Stimulated activated CD4-positive, alpha-beta T cell treated with anti-CD3 and anti-CD28 coated beads, TNF-alpha, amount 100 ng/mL, for 48 hours (primary cell): ENCODE measurements around the gene MAVS.
"Not testable (repeated sequence)": the region's sequence is repeated elsewhere in the genome, so short reads cannot be mapped to it uniquely, and the experiment has no call there.

Experiments used
- DNase-seq, 3 donors: peaks; one replicate each; pipeline ENCODE4 v3.0.0-alpha.2; 2020; ENCODE audit warnings: low read depth in 3 of 3

MAVS gene

DNA sequence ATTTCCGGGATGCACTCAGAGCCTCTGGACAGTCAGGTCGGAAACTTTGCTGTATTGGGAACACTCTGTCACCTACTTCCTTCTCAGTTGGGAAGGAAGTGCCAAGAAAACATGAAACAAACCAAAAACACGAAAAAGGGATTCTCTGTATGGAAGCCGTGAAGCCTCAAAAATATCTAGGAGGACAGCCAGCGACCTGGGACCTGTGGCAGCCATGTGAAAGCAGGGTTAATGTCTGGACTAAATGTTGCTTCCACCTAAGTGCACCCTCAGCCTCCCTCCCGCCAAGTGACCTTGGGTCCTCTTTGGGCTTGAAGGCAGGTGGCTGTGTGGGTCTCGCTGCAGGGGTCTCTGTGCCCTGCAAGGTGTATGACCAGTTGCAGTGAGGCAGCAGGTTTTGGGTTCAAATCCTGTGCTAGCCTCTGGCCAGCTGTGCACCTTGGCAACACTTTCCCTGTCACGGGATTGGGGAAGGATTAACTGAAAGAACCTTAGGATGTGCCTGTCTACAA, 851 bp downstream of the MAVS start:
- no peak for DNase-seq

DNA sequence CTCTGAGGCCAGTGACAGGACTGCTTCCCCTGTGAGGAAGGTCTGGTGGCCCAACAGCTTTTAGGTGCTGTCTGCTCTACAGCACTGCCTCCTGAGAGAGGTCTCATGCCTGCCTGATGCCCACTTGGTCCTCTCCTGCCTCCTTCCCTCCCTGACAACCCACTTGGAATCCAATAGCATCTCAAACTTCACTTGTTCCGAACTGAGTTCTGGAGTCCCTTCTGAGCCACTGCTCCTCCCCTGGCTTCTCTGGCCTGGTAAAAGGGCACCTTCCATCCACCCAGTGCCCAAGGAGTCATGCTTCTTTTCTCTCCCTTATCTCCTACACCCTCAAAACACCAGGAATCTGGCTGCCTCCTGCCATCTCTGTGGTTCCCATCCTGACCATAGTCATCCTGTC, 1.9 kb downstream of the MAVS start:
- no peak for DNase-seq

DNA sequence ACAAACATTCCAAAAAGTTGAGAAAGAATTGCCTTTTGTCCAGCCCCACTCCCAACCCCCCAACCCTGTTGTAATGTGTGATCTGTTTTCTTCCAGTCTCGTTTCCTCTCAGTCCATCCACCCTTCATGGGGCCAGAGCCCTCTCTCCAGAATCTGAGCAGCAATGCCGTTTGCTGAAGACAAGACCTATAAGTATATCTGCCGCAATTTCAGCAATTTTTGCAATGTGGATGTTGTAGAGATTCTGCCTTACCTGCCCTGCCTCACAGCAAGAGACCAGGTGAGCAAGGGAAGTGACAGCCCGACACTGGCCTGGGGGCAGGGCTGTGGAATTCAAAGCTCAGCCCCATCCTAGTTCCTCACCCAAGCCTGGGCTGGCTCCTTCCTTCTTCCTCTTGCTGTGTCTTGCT, 7.8 kb downstream of the MAVS start:
- no peak for DNase-seq

DNA sequence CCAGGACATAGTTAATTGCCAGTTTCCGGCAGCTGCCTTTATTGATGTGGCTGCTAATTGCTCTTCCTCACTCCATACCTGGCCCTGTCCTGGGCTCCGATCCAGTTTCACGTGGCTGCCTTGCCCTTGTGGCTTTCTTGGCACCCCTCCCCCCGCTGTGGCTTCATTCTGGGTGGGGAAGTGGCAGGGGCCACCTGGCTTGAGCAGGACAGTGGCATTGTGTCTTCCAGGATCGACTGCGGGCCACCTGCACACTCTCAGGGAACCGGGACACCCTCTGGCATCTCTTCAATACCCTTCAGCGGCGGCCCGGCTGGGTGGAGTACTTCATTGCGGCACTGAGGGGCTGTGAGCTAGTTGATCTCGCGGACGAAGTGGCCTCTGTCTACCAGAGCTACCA, 10.8 kb downstream of the MAVS start:
- no peak for DNase-seq

DNA sequence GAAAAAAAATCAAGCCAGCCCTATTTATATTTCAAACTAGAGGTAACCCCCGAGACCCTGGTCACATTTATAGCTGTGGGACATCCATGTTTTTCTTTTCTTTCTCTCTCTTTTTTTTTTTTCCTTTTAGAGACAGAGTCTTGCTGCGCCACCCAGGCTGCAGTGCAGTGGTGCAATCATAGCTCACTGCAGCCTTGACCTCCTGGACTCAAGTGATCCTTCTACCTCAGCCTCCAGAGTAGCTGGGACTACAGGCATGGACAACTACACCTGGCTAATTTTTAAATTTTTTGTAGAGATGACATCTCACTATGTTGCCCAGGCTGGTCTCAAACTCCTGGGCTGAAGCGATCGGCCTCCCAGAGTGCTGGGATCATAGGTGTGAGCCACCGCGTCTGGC, 12.1 kb downstream of the MAVS start:
- no peak for DNase-seq

DNA sequence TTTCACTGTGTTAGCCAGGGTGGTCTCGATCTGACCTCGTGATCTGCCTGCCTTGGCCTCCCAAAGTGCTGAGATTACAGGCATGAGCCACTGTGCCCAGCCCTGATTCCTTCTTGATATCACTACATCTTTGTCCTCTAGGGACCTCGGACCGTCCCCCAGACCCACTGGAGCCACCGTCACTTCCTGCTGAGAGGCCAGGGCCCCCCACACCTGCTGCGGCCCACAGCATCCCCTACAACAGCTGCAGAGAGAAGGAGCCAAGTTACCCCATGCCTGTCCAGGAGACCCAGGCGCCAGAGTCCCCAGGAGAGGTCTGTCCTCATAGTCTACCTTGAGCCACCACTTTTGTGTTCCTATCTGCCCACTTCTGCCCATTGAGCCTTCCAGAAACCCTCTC, 14.6 kb downstream of the MAVS start:
- no peak for DNase-seq

DNA sequence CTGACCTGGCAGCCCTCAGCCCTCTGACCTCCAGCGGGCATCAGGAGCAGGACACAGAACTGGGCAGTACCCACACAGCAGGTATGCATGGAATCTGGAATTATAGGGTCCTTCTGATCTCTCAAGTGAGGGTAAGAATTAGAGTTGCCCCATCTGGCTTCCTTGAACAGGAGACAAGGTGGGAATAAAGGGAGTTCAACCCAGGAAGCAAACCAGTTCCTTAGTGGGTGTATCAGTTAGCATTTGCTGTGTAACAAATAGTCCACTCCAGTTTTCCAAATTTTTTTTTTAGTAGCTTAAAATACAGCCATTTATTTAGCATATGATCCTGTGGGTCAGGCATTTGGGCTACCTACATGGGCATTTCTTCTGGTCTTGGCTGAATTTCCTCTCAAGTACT, 15.7 kb downstream of the MAVS start:
- no peak for DNase-seq

DNA sequence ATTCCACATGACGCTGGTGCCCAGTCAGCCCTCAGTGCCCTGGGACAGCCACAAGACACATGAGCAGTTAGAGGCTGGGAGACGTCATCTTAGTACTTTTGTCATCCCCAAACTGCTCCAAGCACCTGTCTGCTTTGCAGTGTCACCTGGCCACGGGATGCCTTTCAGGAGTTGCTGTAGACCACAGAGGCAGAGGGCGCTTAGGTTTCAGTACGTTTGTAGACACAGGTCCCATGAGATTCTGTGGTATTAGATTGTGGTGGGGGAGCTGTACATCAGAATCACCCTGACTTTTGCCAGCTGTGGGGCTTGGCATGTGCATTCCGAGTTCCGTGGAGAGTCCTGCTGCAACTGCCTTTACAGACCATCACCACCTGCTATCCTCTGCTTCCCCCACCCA, 16.7 kb downstream of the MAVS start:
- DNase-seq, result no peak

DNA sequence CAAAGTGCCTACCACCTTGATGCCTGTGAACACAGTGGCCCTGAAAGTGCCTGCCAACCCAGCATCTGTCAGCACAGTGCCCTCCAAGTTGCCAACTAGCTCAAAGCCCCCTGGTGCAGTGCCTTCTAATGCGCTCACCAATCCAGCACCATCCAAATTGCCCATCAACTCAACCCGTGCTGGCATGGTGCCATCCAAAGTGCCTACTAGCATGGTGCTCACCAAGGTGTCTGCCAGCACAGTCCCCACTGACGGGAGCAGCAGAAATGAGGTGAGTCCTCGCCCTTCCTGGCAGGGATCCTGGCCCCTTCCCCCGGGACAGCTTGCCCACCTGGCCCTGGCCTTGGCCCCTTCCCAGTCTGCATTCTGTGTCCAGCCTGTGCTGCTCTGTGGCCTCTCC, 17.9 kb downstream of the MAVS start:
- DNase-seq, result no peak

DNA sequence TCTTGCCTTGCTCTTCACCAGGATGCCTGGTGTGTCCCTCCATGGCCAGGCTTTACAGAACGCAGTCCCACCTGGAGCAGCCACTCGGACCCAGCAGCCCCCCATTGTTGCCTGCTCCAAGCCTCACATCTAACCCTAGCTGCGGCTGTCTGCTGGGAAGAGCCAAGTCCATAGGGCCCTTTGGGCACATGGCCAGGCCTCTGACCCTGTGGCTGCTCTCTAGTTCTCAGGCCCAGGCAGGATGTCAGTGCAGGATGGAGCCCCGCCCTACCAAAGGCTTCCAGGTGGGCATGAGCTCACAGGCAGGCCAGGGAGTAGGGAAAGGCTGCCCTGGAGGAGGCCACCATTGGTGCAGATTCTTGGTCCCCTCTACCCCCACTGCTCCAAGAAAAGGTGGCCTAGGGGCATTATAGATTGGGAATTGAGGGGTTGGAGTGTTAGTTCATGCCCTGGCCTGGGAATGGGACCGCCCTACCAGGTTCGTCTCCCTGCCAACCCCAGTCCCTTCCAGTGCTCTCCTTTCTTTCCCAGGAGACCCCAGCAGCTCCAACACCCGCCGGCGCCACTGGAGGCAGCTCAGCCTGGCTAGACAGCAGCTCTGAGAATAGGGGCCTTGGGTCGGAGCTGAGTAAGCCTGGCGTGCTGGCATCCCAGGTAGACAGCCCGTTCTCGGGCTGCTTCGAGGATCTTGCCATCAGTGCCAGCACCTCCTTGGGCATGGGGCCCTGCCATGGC, 18.7 kb downstream of the MAVS start:
- DNase-seq, result no peak

DNA sequence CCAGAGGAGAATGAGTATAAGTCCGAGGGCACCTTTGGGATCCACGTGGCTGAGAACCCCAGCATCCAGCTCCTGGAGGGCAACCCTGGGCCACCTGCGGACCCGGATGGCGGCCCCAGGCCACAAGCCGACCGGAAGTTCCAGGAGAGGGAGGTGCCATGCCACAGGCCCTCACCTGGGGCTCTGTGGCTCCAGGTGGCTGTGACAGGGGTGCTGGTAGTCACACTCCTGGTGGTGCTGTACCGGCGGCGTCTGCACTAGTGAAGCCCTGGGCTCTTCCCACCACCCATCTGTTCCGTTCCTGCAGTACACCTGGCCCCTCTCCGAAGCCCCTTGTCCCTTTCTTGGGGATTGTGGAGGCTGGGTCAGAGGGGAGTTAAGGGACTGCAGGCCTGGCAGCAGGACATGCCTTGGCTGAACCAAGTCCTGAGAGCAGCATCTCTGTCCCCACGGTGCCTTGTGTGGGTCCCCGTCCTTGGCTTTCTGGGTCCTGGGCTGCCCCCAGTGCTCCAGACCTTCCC, 19.3 kb downstream of the MAVS start:
- no peak for DNase-seq

DNA sequence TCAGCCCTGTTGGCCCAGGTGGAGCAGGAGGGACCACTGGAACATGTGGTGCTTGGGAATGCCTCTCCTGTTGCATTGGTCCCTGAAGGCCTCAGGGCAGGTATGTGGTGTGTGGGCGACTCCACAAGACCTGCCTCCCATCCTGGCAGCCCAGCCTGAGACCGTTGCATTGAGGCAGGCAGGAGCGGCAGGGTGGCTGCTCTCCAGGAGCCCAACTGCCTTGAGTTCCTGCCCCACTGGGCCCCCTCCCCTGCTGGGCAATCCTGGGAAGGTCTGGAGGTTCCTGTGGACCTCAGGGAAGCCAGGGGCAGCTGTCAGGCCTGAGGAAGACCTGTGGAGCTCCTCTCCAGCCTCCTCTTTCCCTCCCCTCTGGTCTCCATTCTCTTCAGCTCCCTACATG, 19.8 kb downstream of the MAVS start:
- no peak for DNase-seq

DNA sequence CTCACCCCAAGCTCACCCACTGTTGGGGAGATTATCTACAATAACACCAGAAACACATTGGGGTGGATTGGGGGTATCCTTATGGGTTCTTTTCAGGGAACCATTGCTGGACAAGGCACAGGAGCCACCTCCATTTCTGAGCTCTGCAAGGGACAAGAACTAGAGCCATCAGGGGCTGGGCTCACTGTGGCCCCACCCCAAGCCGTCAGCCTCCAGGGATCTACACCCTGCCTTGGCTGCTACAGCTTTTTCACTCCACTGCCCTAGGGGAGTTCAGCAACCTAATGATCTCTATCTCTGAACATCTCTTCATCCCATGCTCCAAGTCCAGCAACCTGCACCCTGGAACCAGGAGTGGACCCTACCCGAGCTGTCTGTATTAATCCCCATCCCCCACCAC, 21.2 kb downstream of the MAVS start:
- no peak for DNase-seq

DNA sequence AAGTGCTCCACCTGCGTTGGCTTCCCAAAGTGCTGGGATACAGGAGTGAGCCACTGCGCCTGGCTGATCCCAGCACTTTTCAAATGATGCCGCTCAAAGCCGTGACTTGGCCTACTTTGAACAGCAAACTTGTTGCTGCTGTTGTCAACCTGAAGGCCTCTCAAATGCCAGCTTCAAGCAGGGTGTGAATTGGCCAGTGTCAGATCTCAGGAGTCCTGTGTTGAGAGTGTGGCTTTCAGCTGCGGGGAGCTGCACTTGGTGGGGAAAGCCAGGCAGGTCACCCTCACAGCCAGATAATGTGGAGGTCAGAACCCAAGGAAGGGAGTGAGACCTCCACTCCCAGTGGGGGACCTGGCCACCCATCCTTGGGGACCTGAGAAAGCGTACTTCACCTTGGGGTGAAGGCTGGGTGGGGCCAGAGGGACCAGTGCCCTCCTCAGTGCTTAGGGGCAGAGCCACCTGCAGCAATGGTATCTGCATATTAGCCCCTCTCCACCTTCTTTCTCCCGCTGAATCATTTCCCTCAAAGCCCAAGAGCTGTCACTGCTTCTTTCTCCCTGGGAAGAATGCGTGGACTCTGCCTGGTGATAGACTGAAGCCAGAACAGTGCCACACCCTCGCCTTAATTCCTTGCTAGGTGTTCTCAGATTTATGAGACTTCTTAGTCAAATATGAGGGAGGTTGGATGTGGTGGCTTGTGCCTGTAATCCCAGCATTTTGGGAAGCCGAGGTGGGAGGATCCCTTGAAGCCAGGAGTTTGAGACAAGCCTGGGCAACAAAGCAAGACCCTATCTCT, 23.4 kb downstream of the MAVS start:
- no peak for DNase-seq

DNA sequence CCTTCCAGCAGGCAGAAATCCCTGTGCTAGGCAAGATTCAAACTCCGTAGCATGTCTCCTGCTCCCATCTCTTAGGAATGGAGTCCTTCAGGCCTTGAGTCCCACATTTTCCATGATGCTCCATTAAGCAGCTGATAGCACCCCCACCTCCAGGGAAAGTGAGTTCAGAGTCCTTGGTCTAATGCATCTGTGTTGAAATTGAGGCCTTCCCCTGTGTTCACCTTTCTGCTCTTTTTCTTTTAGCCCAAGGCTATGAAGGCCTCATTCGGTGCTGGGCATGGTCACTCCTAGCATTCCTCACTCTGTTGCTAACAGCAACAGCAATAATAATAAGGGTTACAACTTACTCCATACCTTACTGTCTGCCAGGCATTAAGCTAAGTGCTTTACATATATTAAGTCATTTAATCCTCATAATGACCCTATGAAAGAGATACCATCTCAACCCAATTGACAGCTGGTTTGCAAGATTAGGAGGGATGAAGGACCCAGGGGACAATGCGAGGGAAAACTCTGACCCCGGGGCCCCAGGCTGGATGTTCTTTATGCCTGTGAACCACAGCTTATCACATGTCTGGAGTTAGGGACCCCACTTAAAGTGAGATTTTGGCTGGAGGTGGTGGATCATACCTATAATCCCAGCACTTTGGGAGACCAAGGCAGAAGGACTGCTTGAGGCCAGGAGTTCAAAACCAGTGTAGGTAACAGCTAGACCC, 25.1 kb downstream of the MAVS start:
- DNase-seq, result no peak

DNA sequence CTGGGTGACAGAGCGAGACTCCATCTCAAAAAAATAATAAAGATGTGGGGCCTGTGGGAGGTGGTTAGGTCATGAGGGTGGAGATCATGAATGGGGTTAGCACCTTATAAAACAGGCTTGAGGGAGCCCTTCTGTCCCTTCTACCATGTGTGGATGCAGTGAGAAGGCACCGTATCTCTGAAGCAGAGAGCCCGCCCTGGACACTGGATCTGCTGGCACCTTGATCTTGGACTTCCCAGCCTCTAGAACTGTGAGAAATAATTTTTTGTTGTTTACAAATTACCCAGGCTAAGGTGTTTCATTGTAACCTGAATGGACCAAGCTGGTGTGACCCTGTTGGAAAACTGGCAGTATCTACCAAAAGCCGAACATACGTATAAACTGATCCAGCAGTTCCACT, 26.9 kb downstream of the MAVS start:
- DNase-seq, result no peak

DNA sequence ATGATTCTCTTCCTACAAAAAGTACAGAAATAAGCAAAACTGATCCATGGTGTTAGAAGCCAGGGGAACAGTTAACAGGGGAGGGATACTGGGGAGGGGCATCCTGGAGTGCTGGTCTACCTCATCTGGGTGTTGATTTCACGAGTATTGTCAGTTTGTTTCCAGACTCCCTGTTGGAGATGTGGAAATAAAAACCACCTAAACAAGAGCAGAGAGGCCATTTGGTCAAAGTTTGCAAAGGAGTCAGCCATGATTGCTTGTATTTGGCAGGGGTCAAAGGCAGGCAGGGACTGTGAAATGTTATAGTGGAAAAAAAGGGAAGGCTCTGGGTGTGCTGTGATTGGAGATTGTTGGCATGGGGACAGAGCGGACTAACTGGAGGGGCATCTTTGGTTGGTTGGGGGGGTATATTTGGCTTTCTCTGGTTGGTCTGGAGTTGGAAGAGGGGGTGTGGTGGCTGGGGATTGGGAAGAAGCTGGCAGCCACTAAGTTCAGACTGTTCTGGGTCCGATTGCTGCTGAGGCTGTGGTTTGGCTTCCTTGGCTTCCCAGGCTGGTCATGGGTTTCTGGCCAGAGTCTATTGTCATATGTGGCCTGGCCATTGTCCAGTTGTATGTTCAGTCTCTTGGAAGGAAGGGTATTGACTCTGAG, 27.7 kb downstream of the MAVS start:
- no peak for DNase-seq

DNA sequence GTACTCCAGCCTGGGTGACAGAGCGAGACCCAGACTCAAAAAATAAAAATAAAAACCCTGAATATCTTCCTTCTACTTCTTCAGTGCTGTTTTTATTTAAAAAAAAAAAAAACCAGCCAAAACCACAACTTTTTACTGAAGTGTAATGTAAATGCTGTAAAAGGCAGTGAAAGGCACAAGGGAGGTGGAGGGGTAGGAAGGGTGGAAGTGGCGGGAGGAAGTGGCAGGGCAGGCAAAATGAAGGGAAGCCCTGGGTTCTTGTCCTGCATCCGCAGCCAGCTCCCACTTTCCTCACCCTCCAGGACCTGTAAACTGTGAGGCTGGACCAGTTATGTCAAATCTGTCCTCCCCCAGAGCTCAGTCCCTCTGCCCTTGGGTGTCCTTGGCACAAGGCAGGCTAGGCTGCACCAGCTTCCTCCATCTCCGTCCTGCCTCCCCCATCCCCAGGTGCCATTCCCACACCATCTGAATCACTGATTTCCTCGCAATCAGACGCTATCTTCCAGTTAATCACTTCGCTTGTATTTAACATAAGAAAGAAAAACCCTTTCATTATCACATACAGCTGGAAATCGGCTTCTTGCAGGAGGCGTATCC, 28.8 kb downstream of the MAVS start:
- no peak for DNase-seq

DNA sequence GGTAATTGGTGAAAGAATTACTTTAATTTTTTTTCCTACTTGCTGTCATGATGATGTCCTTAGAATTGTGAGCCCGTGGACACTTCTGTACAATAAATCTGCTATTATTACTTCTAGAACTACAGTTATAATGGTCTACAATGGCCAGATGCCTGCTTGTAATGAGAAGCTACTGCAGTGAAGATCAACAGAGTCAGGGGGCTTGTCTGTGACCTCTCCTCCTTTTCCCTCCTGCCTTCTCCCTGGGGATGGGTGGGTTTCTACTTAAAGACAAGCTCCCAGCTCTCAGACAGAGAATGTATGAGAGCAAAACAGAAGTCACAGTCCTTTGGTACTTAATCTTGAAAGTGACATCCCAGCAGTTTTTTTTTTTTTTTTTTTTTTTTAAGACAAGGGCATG, 29.4 kb downstream of the MAVS start:
- no peak for DNase-seq

DNA sequence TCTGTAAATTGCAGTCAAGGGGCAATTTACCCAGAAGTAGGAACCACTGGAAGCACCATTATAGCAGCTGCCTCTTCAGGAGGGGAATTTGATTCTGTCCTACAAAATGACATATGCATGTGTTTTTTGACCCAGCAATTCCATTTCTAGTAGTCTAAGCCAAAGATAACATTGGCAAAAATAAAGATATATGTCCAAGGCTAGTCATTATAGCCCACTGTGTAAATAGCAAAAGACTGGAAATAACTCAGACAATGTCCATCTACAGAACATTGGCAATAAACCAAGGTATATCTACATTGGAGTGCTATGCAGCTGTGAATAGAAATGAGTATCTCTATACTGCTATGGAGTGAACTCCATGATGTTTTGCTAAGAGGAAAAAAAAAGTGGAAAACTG, 30.0 kb downstream of the MAVS start:
- DNase-seq, result no peak

DNA sequence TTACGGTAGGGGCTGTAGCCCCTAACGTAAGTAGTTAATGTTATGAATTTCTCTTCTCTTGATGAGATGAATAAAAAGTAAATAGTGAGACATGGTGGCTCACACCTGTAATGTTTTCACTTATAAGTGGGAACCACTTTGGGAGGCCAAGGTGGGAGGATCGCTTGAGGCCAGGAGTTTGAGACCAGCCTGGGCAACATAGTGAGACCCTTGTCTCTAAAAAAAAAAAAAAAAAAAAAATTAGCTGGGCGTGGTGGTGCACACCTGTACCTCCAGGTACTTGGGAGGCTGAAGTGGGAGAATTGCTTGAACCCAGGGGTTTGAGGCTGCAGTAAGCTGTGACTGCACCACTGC, 32.3 kb downstream of the MAVS start:
- DNase-seq, result not testable (repeated sequence)

DNA sequence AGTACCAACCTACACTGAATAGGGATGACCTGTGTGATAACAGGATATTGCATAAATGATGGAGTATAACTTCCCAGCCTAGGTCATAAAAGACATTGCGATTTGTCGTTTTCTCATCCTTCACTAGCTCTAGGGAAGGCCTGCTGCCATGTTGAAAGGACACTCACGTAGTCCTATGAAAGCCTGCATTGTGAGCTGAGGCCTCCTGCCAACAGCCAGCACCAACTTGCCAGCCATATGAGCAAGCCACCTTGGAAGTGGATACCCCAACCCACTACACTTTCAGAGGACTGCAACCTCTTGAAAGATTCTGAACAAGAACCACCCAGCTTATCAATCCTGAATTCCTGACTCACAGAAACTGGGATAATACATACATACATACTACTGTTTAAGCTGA, 39.1 kb downstream of the MAVS start:
- DNase-seq, result no peak
